HepG2 (cell line): ENCODE measurements around the gene THEM5. TPM values are rescaled to one million over a fixed set of nuclear protein-coding genes. Genes with fewer than 3 reads are reported as not detected.

ENCODE experiments used
- PBX3 ChIP-seq: sonication (generic); formaldehyde crosslinking; IDR thresholded peaks from 2 replicates; pipeline ENCODE4 v1.8.1; 2023; ENCODE audit warnings: missing genetic modification reagents, inconsistent platforms, borderline replicate concordance
- PCBP1 ChIP-seq: fragments of 200-400 bp; formaldehyde crosslinking; IDR thresholded peaks from 2 replicates; pipeline ENCODE4 v1.6.1; 2017; ENCODE audit warnings: mild to moderate bottlenecking, low read depth, low read length, borderline replicate concordance
- PITX1 ChIP-seq: sonication (generic); formaldehyde crosslinking; IDR thresholded peaks from 2 replicates; pipeline ENCODE4 v1.5.1; 2020; ENCODE audit warnings: mild to moderate bottlenecking, missing genetic modification reagents
- SP4 ChIP-seq: sonication (generic); formaldehyde crosslinking; IDR thresholded peaks from 2 replicates; pipeline ENCODE4 v1.8.1; 2023; ENCODE audit warnings: mild to moderate bottlenecking, missing genetic modification reagents
- ZIK1 ChIP-seq: sonication (generic); formaldehyde crosslinking; IDR thresholded peaks from 2 replicates; pipeline ENCODE4 v1.5.0; 2020; ENCODE audit warnings: mild to moderate bottlenecking, low read depth, missing genetic modification reagents, borderline replicate concordance
- ZNF280D ChIP-seq: sonication (generic); formaldehyde crosslinking; IDR thresholded peaks from 2 replicates; pipeline ENCODE4 v1.5.1; 2020; ENCODE audit warnings: mild to moderate bottlenecking, missing genetic modification reagents
- ZNF577 ChIP-seq: sonication (generic); formaldehyde crosslinking; IDR thresholded peaks from 2 replicates; pipeline ENCODE4 v1.4.0; 2020; ENCODE audit warnings: mild to moderate bottlenecking, low read depth, missing genetic modification reagents, borderline replicate concordance
- ZNF589 ChIP-seq: sonication (generic); formaldehyde crosslinking; conservative IDR thresholded peaks from 2 replicates; pipeline ENCODE4 v1.8.0; 2022; ENCODE audit warnings: mild to moderate bottlenecking, moderate library complexity, missing genetic modification reagents
- ZNF710 ChIP-seq: sonication (generic); formaldehyde crosslinking; IDR thresholded peaks from 2 replicates; pipeline ENCODE4 v1.5.0; 2020; ENCODE audit warnings: mild to moderate bottlenecking, missing genetic modification reagents, borderline replicate concordance
- polyA plus RNA-seq, 8 experiments: library from polyadenylated mRNA; depleted of rRNA in 3 of 8; stranded (reverse) in 7 of 8; unstranded in 1 of 8; fragments of >200 nt; fragmentation: Illumina TruSeq in 4 of 8; extraction: Trizol in 4 of 8; gene quantifications; 2 replicates each; pipeline versions ENCODE4 v1.2.1 to v1.2.3, GENCODE V29; 2011 to 2016; ENCODE audit warnings: low read depth in 4 of 8, missing spikeins in 1 of 8, mixed read lengths in 1 of 8; ENCODE audit not compliant: insufficient read depth in 1 of 8
- total RNA-seq, 5 experiments: library from RNA; depleted of rRNA; stranded (reverse); fragments of >200 nt; fragmentation: Illumina TruSeq; extraction: Trizol; gene quantifications; 2 replicates each; pipeline ENCODE4 v1.2.3, GENCODE V29; 2016; ENCODE audit warnings: low read depth in 1 of 5

Gene THEM5
- total and polyA plus RNA-seq, 2 of the 13 experiments (the other 11 are each of a cell fraction or from before 2014, with no cell fraction given): not detected

DNA sequence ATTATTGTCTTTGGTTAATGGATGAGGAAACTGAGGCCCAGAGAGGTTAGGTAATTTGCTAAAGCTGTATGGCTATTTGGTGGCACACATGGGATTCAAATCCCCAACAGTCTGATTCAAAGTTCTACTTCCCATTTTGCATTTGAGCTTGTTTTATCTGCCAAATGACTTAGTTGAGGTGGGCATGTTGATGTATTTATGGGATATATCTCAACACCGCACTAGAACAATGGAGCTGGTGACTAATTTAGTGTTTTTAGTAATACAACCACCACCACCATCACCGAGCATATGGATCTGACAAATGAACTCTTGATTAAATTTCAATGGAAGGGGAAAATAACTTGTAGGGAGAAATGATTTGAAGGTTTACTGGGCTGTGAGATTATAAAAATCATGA is 29.0 kb upstream of the THEM5 start (continued):
- TF ChIP-seq SP4 (CRISPR knock-in tag) (no peak), ZNF280D (CRISPR knock-in tag) (no peak), PBX3 (CRISPR knock-in tag) (no peak), ZNF589 (CRISPR knock-in tag) (no peak), PCBP1 (no peak), ZNF710 (CRISPR knock-in tag) (no peak), ZNF577 (CRISPR knock-in tag) (no peak), PITX1 (CRISPR knock-in tag) (no peak), ZIK1 (CRISPR knock-in tag) (no peak)
